Esophagus mucosa (tissue), 1 donor: ENCODE measurements around the gene IPO13. TPM values are rescaled to one million over a fixed set of nuclear protein-coding genes. Genes with fewer than 3 reads are reported as not detected.

Source experiments
- ATAC-seq: fragments of 200-7000 bp; cut with Tn5 transposase; one replicate; pipeline ENCODE4 v1.9.1; 2020
- total RNA-seq: library from RNA; stranded (reverse); gene quantifications from one replicate; pipeline ENCODE4 v1.2.4, GENCODE V29; 2023
- donor health status: DM: yes; HTN: yes; CAD: no.

Gene IPO13
- total RNA-seq, 1 donor from 2014 or later = 21.7 TPM

GRCh38 chr1:44012941-44013609 lies 66.3 kb downstream of the IPO13 start:
- no peak for ATAC-seq

- peak; percentile 35 for ATAC-seq
These were observed 67.2 kb downstream of the IPO13 start for GRCh38 chr1:44013949-44014348.

GRCh38 chr1:44014365-44015104 lies 67.8 kb downstream of the IPO13 start:
- peak; percentile 62 for ATAC-seq

DNA sequence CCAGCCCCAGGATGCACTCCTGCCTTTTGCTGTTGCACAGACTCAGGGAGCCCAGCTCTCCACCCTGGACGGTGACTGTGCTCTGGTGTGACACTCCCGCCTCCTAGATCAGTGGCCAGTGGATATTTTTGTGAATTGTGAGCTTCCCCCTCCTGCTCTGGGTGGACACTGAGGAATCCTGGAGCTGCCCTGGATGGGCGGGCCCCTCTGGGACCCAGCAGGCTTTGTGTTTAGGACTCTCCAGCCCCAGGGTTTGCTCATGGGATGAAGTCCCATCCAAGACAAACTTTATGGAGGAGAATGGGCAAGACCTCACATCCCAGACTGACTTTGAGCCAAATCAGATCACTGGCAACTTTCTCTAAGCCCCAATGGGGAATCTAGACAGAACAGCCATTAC lies 68.5 kb downstream of the IPO13 start:
- ATAC-seq = no peak

GRCh38 chr1:44016041-44016889 lies 69.5 kb downstream of the IPO13 start:
- ATAC-seq = no peak

- ATAC-seq = no peak
These were observed 70.2 kb downstream of the IPO13 start for GRCh38 chr1:44016890-44017400.

Other genes starting within 250 kb of the IPO13 start
- 5.5 TPM for gene ST3GAL3, start 239.4 kb upstream of the IPO13 start, total RNA-seq
- 7.4 TPM for gene ARTN, start 13.1 kb upstream of the IPO13 start, total RNA-seq
- 18.3 TPM for gene DPH2, start 23.1 kb downstream of the IPO13 start, total RNA-seq
- gene ATP6V0B, start 28.0 kb downstream of the IPO13 start, total RNA-seq = 95.7 TPM
- gene B4GALT2, start 32.3 kb downstream of the IPO13 start, total RNA-seq = 40.1 TPM
- gene CCDC24, start 44.6 kb downstream of the IPO13 start, total RNA-seq = 4.0 TPM
- 46.7 TPM for gene SLC6A9, start 84.5 kb downstream of the IPO13 start, total RNA-seq
- not detected for gene KLF17, start 171.9 kb downstream of the IPO13 start, total RNA-seq
- gene KLF18, start 194.7 kb downstream of the IPO13 start, total RNA-seq = not detected